Skeletal muscle satellite cell (primary cell): ENCODE measurements around the gene ERBB3.
"Not testable (repeated sequence)": the region's sequence is repeated elsewhere in the genome, so short reads cannot be mapped to it uniquely, and the experiment has no call there.

ENCODE experiments used
- H3K27me3 ChIP-seq: 2 replicates; pipeline ENCODE4 v1.7.0; 2013; ENCODE audit warnings: low read length; ENCODE audit not compliant: control insufficient read depth, insufficient read depth
- H3K36me3 ChIP-seq: 2 replicates; pipeline ENCODE4 v1.7.0; 2013; ENCODE audit warnings: mild to moderate bottlenecking, control low read depth, low read length; ENCODE audit not compliant: insufficient read depth
- H3K4me1 ChIP-seq: 2 replicates; pipeline ENCODE4 v1.7.0; 2013; ENCODE audit warnings: low read length; ENCODE audit not compliant: control insufficient read depth, insufficient read depth
- H3K4me2 ChIP-seq: 2 replicates; pipeline ENCODE4 v1.7.0; 2013; ENCODE audit warnings: mild to moderate bottlenecking, low read length
- H3K4me3 ChIP-seq: 2 replicates; pipeline ENCODE4 v1.7.0; 2013; ENCODE audit warnings: low read length
- H3K9ac ChIP-seq: 2 replicates; pipeline ENCODE4 v1.7.0; 2013; ENCODE audit warnings: mild to moderate bottlenecking, low read depth, low read length, moderate library complexity
- H3K9me3 ChIP-seq: replicated peaks from 2 replicates; pipeline ENCODE4 v1.7.0; 2013; ENCODE audit warnings: mild to moderate bottlenecking, control low read depth, low read length

The ERBB3 gene

GRCh38 chr12:56117082-56117706 is 37.2 kb downstream of the ERBB3 start:
- Histone ChIP-seq H3K4me3 (peak overlapping the region; percentile 80), H3K9ac (peak overlapping the region; percentile 97), H3K4me2 (peak overlapping the region; percentile 80), H3K36me3 (peaks cover 27% of the 10 kb centered on the region), H3K4me1 (peaks cover 25% of the 10 kb centered on the region)
- not testable (repeated sequence) for H3K27me3 ChIP-seq, H3K9me3 ChIP-seq

GRCh38 chr12:56117778-56118687 is 38.1 kb downstream of the ERBB3 start, which contains the start of gene ZC3H10:
ZC3H10 (plus strand) TSS chr12:56118266; CDS start chr12:56120563, 2,297 bp downstream.
- Histone ChIP-seq H3K9me3 (no peaks in the 10 kb centered on the region), H3K36me3 (peaks cover 24% of the 10 kb centered on the region), H3K4me2 (peak within 1 kb of the TSS; percentile 88), H3K4me1 (peaks cover 25% of the 10 kb centered on the region), H3K4me3 (peak within 1 kb of the TSS; percentile 80), H3K27me3 (no peaks in the 10 kb centered on the region), H3K9ac (peak within 1 kb of the TSS; percentile 97)

GRCh38 chr12:56118688-56119357 is 38.9 kb downstream of the ERBB3 start:
- Histone ChIP-seq H3K4me1 (peaks cover 25% of the 10 kb centered on the region), H3K27me3 (no peaks in the 10 kb centered on the region), H3K36me3 (peaks cover 20% of the 10 kb centered on the region), H3K9me3 (no peaks in the 10 kb centered on the region), H3K4me3 (peak overlapping the region; percentile 80), H3K9ac (peak overlapping the region; percentile 97), H3K4me2 (peak overlapping the region; percentile 88)

GRCh38 chr12:56119361-56119796 is 39.4 kb downstream of the ERBB3 start:
- peak overlapping the region; percentile 80 for H3K4me3 ChIP-seq
- peaks cover 25% of the 10 kb centered on the region for H3K4me1 ChIP-seq
- H3K27me3 ChIP-seq, result no peaks in the 10 kb centered on the region
- H3K9me3 ChIP-seq, result no peaks in the 10 kb centered on the region
- H3K9ac ChIP-seq, result peak overlapping the region; percentile 97
- peak overlapping the region; percentile 88 for H3K4me2 ChIP-seq
- H3K36me3 ChIP-seq, result peaks cover 19% of the 10 kb centered on the region

- H3K9me3 ChIP-seq, result no peaks in the 10 kb centered on the region
- peaks cover 19% of the 10 kb centered on the region for H3K36me3 ChIP-seq
- no peaks in the 10 kb centered on the region for H3K27me3 ChIP-seq
- peak overlapping the region; percentile 88 for H3K4me2 ChIP-seq
- H3K9ac ChIP-seq, result peak overlapping the region; percentile 60
- H3K4me3 ChIP-seq, result peak overlapping the region; percentile 36
- H3K4me1 ChIP-seq, result peaks cover 21% of the 10 kb centered on the region
Observed at GRCh38 chr12:56120158-56120846, 40.3 kb downstream of the ERBB3 start.

- peaks cover 22% of the 10 kb centered on the region for H3K4me1 ChIP-seq
- H3K36me3 ChIP-seq, result peaks cover 19% of the 10 kb centered on the region
- H3K9me3 ChIP-seq, result no peaks in the 10 kb centered on the region
- H3K4me2 ChIP-seq, result no peak overlapping the region
- H3K4me3 ChIP-seq, result no peak overlapping the region
- H3K9ac ChIP-seq, result no peak overlapping the region
- H3K27me3 ChIP-seq, result no peaks in the 10 kb centered on the region
Observed at GRCh38 chr12:56121204-56121870, 41.4 kb downstream of the ERBB3 start.

GRCh38 chr12:56122637-56123036 is 42.7 kb downstream of the ERBB3 start:
- Histone ChIP-seq H3K9ac (no peak overlapping the region), H3K4me1 (peaks cover 35% of the 10 kb centered on the region), H3K27me3 (no peaks in the 10 kb centered on the region)

GRCh38 chr12:56124133-56124532 is 44.2 kb downstream of the ERBB3 start:
- Histone ChIP-seq H3K9me3 (no peaks in the 10 kb centered on the region), H3K9ac (no peak overlapping the region), H3K27me3 (no peaks in the 10 kb centered on the region), H3K36me3 (peaks cover 13% of the 10 kb centered on the region), H3K4me2 (no peak overlapping the region), H3K4me1 (peaks cover 29% of the 10 kb centered on the region), H3K4me3 (no peak overlapping the region)

More at GRCh38 chr12:56122637-56123036, 42.7 kb downstream of the ERBB3 start:
- no peak overlapping the region for H3K4me3 ChIP-seq
- no peak overlapping the region for H3K4me2 ChIP-seq
- H3K9me3 ChIP-seq, result no peaks in the 10 kb centered on the region
- H3K36me3 ChIP-seq, result peaks cover 13% of the 10 kb centered on the region

- peak overlapping the region; percentile 58 for H3K4me3 ChIP-seq
- H3K9me3 ChIP-seq, result no peaks in the 10 kb centered on the region
- peak overlapping the region; percentile 66 for H3K9ac ChIP-seq
- H3K27me3 ChIP-seq, result no peaks in the 10 kb centered on the region
- peaks cover 16% of the 10 kb centered on the region for H3K36me3 ChIP-seq
- peak overlapping the region; percentile 87 for H3K4me2 ChIP-seq
- peaks cover 29% of the 10 kb centered on the region for H3K4me1 ChIP-seq
Observed at GRCh38 chr12:56126732-56127239, 46.8 kb downstream of the ERBB3 start.

- H3K4me3 ChIP-seq, result peak overlapping the region; percentile 58
- peak overlapping the region; percentile 87 for H3K4me2 ChIP-seq
- no peaks in the 10 kb centered on the region for H3K27me3 ChIP-seq
- H3K4me1 ChIP-seq, result peaks cover 29% of the 10 kb centered on the region
- no peaks in the 10 kb centered on the region for H3K9me3 ChIP-seq
- H3K9ac ChIP-seq, result peak overlapping the region; percentile 66
- H3K36me3 ChIP-seq, result peaks cover 23% of the 10 kb centered on the region
Observed at GRCh38 chr12:56127485-56127887, 47.5 kb downstream of the ERBB3 start.
